Measurements from ENCODE around the gene FRK.
A peak's percentile ranks its signal among the peaks of the same experiment; 100 is the strongest.
"Not testable (repeated sequence)": the region's sequence is repeated elsewhere in the genome, so short reads cannot be mapped to it uniquely, and the experiment has no call there.

The FRK gene

GRCh38 chr6:115899730-115900282 is 160.9 kb downstream of the FRK start:
- no peak for DNase-seq (ENCODE audit: extremely low read depth, low read depth)
- no peak for TF ChIP-seq CTCF (IDR thresholded peaks at IDR 0.05; ENCODE audit: low read depth, low read length)

- TF ChIP-seq CTCF (IDR thresholded peaks at IDR 0.05; ENCODE audit: low read depth, low read length): no peak
- no peak for DNase-seq (ENCODE audit: extremely low read depth, low read depth)
Measured at GRCh38 chr6:115898246-115898645, 162.4 kb downstream of the FRK start.

GRCh38 chr6:115896538-115897129 is 164.1 kb downstream of the FRK start:
- DNase-seq (ENCODE audit: extremely low read depth, low read depth): peak; percentile 4
- TF ChIP-seq CTCF (IDR thresholded peaks at IDR 0.05; ENCODE audit: low read depth, low read length): peak; percentile 82

GRCh38 chr6:115894426-115894992 is 166.2 kb downstream of the FRK start:
- no peak for TF ChIP-seq CTCF (IDR thresholded peaks at IDR 0.05; ENCODE audit: low read depth, low read length)
- no peak for DNase-seq (ENCODE audit: extremely low read depth, low read depth)

- TF ChIP-seq CTCF (IDR thresholded peaks at IDR 0.05; ENCODE audit: low read depth, low read length): no peak
- no peak for DNase-seq (ENCODE audit: extremely low read depth, low read depth)
Measured at GRCh38 chr6:115891750-115892149, 168.9 kb downstream of the FRK start.

GRCh38 chr6:115891111-115891669 is 169.5 kb downstream of the FRK start:
- no peak for TF ChIP-seq CTCF (IDR thresholded peaks at IDR 0.05; ENCODE audit: low read depth, low read length)
- DNase-seq (ENCODE audit: extremely low read depth, low read depth): no peak

- DNase-seq (ENCODE audit: extremely low read depth, low read depth): no peak
- no peak for TF ChIP-seq CTCF (IDR thresholded peaks at IDR 0.05; ENCODE audit: low read depth, low read length)
Measured at GRCh38 chr6:115890238-115890637, 170.5 kb downstream of the FRK start.

GRCh38 chr6:115888687-115889470 is 171.8 kb downstream of the FRK start:
- DNase-seq (ENCODE audit: extremely low read depth, low read depth): not testable (repeated sequence)
